ENCODE results near the gene UBN1.

Gene UBN1

GRCh38 chr16:4860727-4861342, 13.6 kb downstream of the UBN1 start:
- no peak for DNase-seq (ENCODE audit: low read depth in 2 of 2)

GRCh38 chr16:4862639-4863038, 15.4 kb downstream of the UBN1 start:
- DNase-seq (ENCODE audit: low read depth in 2 of 2), result no peak

- no peak for DNase-seq (ENCODE audit: low read depth in 2 of 2)
Observed at GRCh38 chr16:4864728-4865127, 17.4 kb downstream of the UBN1 start.

GRCh38 chr16:4865231-4865860, 18.1 kb downstream of the UBN1 start:
- DNase-seq (ENCODE audit: low read depth in 2 of 2), result no peak

GRCh38 chr16:4866586-4866985, 19.3 kb downstream of the UBN1 start:
- no peak for DNase-seq (ENCODE audit: low read depth in 2 of 2)

GRCh38 chr16:4868026-4868425, 20.7 kb downstream of the UBN1 start:
- no peak for DNase-seq (ENCODE audit: low read depth in 2 of 2)

- no peak for DNase-seq (ENCODE audit: low read depth in 2 of 2)
Observed at GRCh38 chr16:4868535-4868934, 21.3 kb downstream of the UBN1 start.

- no peak for DNase-seq (ENCODE audit: low read depth in 2 of 2)
Observed at GRCh38 chr16:4869147-4869805, 22.0 kb downstream of the UBN1 start.

- DNase-seq (ENCODE audit: low read depth in 2 of 2), result no peak
Observed at GRCh38 chr16:4870138-4870671, 22.9 kb downstream of the UBN1 start.

- no peak for DNase-seq (ENCODE audit: low read depth in 2 of 2)
Observed at GRCh38 chr16:4871071-4871470, 23.8 kb downstream of the UBN1 start.

- no peak for DNase-seq (ENCODE audit: low read depth in 2 of 2)
Observed at GRCh38 chr16:4873091-4873490, 25.8 kb downstream of the UBN1 start.

- DNase-seq (ENCODE audit: low read depth in 2 of 2), result no peak
Observed at GRCh38 chr16:4874666-4875065, 27.4 kb downstream of the UBN1 start.

- DNase-seq (ENCODE audit: low read depth in 2 of 2), result no peak
Observed at GRCh38 chr16:4876646-4877379, 29.5 kb downstream of the UBN1 start.

GRCh38 chr16:4877380-4877685, 30.1 kb downstream of the UBN1 start:
- DNase-seq (ENCODE audit: low read depth in 2 of 2), result no peak

- DNase-seq (ENCODE audit: low read depth in 2 of 2), result no peak
Observed at GRCh38 chr16:4879049-4879448, 31.8 kb downstream of the UBN1 start.

GRCh38 chr16:4880006-4880580, 32.8 kb downstream of the UBN1 start:
- DNase-seq (ENCODE audit: low read depth in 2 of 2), result no peak

GRCh38 chr16:4882000-4882632, 34.8 kb downstream of the UBN1 start:
- DNase-seq (ENCODE audit: low read depth in 2 of 2), result no peak

GRCh38 chr16:4882633-4883285, 35.5 kb downstream of the UBN1 start:
- no peak for DNase-seq (ENCODE audit: low read depth in 2 of 2)

GRCh38 chr16:4883501-4883900, 36.2 kb downstream of the UBN1 start:
- DNase-seq (ENCODE audit: low read depth in 2 of 2), result no peak

GRCh38 chr16:4884209-4884608, 36.9 kb downstream of the UBN1 start:
- DNase-seq (ENCODE audit: low read depth in 2 of 2), result no peak

All from stimulated activated CD8-positive, alpha-beta memory T cell treated with anti-CD3 and anti-CD28 coated beads, Interleukin-2, amount 100 ng/mL, for 1 hour (primary cell).